Hypothalamus (tissue), 51 donors: ENCODE results near the gene PDE6B.

Source experiments
- DNase-seq, 51 donors: peaks; one replicate each; lab custom pipeline; 2025; lab: John Stamatoyannopoulos, UW

The PDE6B gene

DNA sequence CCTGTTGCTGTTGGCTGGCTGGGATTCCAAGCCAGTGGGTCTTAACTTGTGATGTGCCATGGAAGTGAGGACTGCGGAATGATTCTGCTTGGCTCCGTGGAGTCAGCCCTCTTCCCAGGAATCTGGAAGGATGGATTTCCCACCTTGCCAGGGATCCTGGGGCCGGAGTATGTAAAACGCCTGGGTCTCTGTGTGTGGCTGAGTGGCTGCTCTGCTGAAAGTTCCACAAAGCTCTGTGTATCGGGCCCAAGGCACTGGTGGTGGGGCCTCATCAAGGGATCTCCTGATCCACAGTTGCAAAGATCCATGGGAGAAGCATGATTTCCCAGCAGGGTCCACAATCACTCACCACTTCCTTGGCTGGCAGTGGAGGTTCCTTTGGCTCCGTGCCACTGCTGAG, 25.2 kb upstream of the PDE6B start:
- no peak for DNase-seq

GRCh38 chr4:600850-601515, 24.4 kb upstream of the PDE6B start:
- DNase-seq = peak in 3 of 51 donors; percentile 21 to 78 (median 64)

- no peak for DNase-seq
Observed at GRCh38 chr4:601612-602558, 23.5 kb upstream of the PDE6B start.

DNA sequence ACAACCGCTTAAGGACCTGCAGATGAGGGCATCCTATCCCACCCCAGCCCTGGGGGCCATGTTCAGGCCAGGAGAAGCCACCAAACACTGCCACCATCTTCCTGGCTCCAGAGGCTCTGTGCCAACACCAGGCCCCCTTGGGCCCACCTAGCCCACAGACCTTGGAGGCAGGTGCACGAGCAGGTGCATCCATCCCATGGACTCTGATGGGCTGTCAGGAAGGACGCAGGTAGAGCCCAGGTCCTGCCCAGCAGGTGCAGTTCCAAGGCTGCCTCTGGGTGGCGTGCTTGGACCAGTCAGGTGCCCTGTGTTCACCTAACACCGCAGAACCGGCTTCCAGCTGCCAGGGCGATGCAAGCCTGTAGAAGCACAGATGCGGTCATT, 22.8 kb upstream of the PDE6B start:
- peak in 22 of 51 donors; percentile 16 to 71 (median 41) for DNase-seq

GRCh38 chr4:604131-604530, 21.2 kb upstream of the PDE6B start:
- no peak for DNase-seq

GRCh38 chr4:605702-606425, 19.5 kb upstream of the PDE6B start:
- DNase-seq = no peak

GRCh38 chr4:608236-608635, 17.1 kb upstream of the PDE6B start:
- no peak for DNase-seq

DNA sequence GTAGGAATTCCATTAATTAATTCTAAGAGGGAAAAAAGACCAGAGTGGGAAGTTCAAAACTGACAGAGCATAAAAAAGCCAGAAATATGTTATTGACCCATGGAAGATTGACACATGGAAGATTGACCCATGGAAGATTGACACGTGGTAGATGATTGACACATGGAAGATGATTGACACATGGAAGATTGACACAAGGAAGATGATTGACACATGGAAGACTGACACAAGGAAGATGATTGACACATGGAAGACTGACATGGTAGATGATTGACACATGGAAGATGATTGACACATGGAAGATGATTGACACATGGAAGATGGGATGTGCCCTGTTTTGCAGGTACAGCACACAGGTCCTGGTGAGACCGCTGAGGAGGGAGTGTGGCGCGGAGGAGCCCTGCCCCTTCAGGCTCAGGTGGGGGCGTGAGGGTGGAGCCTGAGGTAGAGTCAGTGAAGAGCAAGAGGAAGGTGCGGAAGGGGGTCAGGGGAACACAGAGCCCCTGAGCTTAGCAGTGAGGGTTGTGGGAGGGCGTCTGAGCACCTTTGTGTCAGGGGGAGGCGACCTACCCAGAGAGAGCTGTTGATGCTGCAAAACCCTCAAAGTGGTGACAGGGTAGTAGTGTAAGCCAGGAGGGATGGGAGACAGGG, 15.8 kb upstream of the PDE6B start:
- no peak for DNase-seq

DNA sequence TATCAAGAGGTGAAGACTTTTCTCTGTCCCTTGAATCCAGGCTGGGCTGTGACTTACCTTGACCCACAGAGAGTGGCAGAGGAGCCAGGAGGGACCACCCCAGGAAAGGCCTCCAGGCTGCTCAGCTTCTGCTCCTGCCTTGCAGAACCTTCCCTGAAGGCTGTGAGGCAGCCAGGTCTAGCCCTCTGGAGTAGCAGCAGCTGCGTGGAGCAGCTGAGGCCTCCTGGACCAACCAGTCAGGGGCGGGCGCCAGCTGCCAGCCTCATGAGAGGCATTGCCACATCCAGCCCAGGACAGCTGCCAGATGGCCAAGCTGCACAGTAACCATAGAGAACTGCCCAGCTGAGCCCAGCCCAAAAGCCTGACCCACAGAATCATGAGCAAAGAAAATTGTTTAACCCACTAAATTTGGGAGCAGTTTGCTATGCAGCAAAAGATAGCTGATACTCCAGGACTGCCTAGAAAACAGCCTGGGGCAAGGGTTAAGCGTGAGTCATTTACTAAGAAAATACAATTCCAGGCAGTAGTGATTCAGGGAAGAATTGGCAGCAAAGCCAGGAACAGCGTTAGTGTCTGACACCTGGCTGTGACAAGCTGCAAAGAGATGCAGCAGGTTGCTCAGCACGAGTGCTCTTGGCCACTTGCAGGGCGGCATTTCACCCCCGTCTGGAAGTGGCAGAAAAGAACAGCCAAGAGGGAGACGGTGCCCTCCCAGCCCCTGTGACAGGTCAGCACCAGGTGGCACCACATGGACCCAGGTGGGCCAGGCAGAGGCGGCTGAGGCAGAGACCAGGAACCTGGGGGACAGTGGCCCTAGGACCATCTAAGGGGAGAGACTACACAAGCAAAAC, 14.7 kb upstream of the PDE6B start:
- DNase-seq = peak in 5 of 51 donors; percentile 13 to 34 (median 17)

DNA sequence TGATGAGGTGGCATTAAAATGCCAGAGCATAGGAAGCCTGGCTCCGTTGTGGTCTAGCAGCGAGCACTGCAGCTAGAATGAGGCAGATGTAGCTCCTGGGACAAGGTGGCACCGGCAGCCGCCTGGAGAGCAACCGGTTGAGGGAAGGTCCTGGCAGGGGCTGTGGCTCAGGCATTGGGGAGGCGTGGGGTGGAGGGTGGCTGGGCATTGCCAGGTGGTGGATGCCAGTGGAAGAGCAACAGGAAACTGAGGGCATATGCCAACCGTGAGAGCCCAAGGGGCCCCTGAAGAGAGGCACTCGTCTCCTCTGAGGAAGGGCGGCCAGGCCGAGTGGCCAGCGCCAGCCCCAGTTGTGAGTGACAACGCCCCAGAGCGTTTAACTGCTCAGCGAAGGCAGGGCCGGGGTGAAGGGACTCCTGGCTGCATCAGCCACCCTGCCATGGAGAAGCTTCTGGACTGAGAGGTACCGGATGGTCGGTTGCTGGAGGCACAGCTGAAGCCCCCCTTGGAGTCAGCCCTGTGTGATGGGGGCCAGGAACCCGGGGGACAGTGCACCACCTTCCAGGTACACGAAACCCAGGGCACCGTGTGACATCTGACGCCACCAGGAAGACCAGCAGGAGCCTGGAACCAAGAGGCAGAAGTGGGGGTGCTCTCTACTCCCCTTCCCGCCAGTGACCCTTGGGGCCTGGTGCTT, 13.2 kb upstream of the PDE6B start:
- DNase-seq = no peak

GRCh38 chr4:612749-613125, 12.6 kb upstream of the PDE6B start:
- DNase-seq = no peak

GRCh38 chr4:613126-613525, 12.2 kb upstream of the PDE6B start:
- DNase-seq = no peak

DNA sequence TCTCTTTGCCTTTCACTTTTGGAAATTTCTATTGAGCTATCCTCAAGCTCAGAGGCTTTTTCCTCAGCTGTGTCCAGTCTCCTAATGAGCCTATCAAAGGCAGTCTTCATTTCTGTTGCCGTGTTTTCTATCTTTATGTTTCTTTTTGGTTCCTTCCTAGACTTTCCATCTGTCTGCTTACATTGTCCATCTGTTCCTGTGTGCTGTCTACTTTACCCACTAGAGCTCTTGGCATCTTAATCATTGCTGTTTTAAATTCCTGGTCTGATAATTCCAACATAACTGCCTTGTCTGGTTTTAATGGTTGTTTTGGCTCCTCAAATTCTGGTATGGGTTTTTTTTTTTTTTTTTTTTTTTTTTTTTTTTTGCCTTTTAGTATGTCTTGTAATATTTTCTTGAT, 9.3 kb upstream of the PDE6B start:
- DNase-seq = no peak

- no peak for DNase-seq
Observed at GRCh38 chr4:616911-617643, 8.3 kb upstream of the PDE6B start.

- no peak for DNase-seq
Observed at GRCh38 chr4:617644-618641, 7.4 kb upstream of the PDE6B start.

DNA sequence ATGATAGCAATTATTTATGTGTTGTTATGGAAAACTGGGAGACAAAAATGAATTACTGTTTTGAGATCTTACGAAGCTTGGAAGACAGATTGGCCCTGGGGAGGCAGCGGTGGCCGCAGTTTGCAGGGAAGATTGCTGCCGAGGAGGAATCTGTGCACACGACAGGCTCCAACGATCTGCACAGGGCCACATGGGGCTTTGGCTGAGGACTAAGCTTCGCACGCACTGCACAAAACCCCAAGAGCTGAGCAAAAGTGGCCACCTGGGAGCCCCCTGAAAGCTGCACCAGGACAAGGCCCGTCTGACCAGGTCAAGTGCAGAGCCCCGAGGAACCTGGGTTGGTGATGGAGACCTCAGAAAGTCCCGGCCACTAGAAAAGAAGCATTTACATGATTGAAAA, 5.2 kb upstream of the PDE6B start:
- DNase-seq = no peak

- DNase-seq = no peak
Observed at GRCh38 chr4:620851-621261, 4.5 kb upstream of the PDE6B start.
